Endodermal cell (in vitro differentiated cells): Measurements from ENCODE around the gene MIB1. TPM values are rescaled to one million over a fixed set of nuclear protein-coding genes. Genes with fewer than 3 reads are reported as not detected.

ENCODE experiments used
- DNase-seq: peaks from one replicate; pipeline ENCODE4 v3.0.0-alpha.2; 2017
- H3K27ac ChIP-seq: 2 replicates; pipeline ENCODE4 v1.5.1; 2013; ENCODE audit warnings: mild to moderate bottlenecking, low read depth, low read length, moderate library complexity
- H3K27me3 ChIP-seq: 2 replicates; pipeline ENCODE4 v1.6.1; 2013; ENCODE audit warnings: mild to moderate bottlenecking, low read length, moderate library complexity; ENCODE audit not compliant: insufficient read depth, control insufficient read depth, poor library complexity, severe bottlenecking
- H3K36me3 ChIP-seq: 2 replicates; pipeline ENCODE4 v1.7.0; 2013; ENCODE audit warnings: mild to moderate bottlenecking, low read length, moderate library complexity; ENCODE audit not compliant: control insufficient read depth, insufficient read depth
- H3K4me1 ChIP-seq: one replicate; pipeline ENCODE4 v1.7.0; 2013; ENCODE audit warnings: low read length; ENCODE audit not compliant: control insufficient read depth, insufficient read depth
- H3K4me3 ChIP-seq: 2 replicates; pipeline ENCODE4 v1.5.1; 2013; ENCODE audit warnings: mild to moderate bottlenecking, low read length, moderate library complexity
- H3K9ac ChIP-seq: 2 replicates; pipeline ENCODE4 v1.6.1; 2013; ENCODE audit warnings: mild to moderate bottlenecking, low read length, moderate library complexity; ENCODE audit not compliant: poor library complexity, severe bottlenecking; ENCODE audit errors: extremely low read depth
- H3K9me3 ChIP-seq: 2 replicates; pipeline ENCODE4 v1.6.1; 2013; ENCODE audit warnings: mild to moderate bottlenecking, low read length, moderate library complexity; ENCODE audit not compliant: control insufficient read depth
- H3K27ac Mint-ChIP-seq: 2 replicates; pipeline ENCODE4 v1.8.0; 2020; ENCODE audit warnings: mixed read lengths
- H3K27me3 Mint-ChIP-seq: 2 replicates; pipeline ENCODE4 v1.8.0; 2021; ENCODE audit warnings: mild to moderate bottlenecking, mixed read lengths; ENCODE audit not compliant: insufficient read depth
- H3K36me3 Mint-ChIP-seq: 2 replicates; pipeline ENCODE4 v1.8.0; 2020; ENCODE audit warnings: low read depth, mixed read lengths
- H3K4me1 Mint-ChIP-seq: 2 replicates; pipeline ENCODE4 v1.8.0; 2020; ENCODE audit warnings: mixed read lengths
- H3K4me3 Mint-ChIP-seq: 2 replicates; pipeline ENCODE4 v1.8.0; 2020; ENCODE audit warnings: mild to moderate bottlenecking, moderate library complexity, mixed read lengths
- H3K9me3 Mint-ChIP-seq: 2 replicates; pipeline ENCODE4 v1.8.0; 2020; ENCODE audit warnings: mild to moderate bottlenecking, mixed read lengths
- CTCF ChIP-seq: fragments of 200-600 bp; sonication (generic); conservative IDR thresholded peaks from 2 replicates; pipeline ENCODE4 v1.5.0; 2021; ENCODE audit warnings: antibody characterized with exemption, mild to moderate bottlenecking
- WGBS, 2 experiments: methylation state at CpG; one replicate each; pipeline versions ENCODE4 v1.1.5 to v1.1.7; 2013; ENCODE audit warnings: missing lambda C conversion rate in 2 of 2, mixed read lengths in 1 of 2; ENCODE audit not compliant: insufficient coverage in 1 of 2, insufficient read length in 1 of 2; 5-methylcytosine and 5-hydroxymethylcytosine counted together
- total RNA-seq, 2 donors: library from RNA; stranded (reverse); fragmentation: NEBNext Ultra II Directional in 1 of 2; extraction: Animal tissue kit (Norgen Biotek cat#: 25700) in 1 of 2; gene quantifications; 2 replicates in 1 of 2; 3 replicates in 1 of 2; pipeline ENCODE4 v1.2.1, GENCODE V29; 2021

MIB1 gene
- total RNA-seq, 2 donors from 2014 or later = 66.4 to 75.0 TPM

GRCh38 chr18:21805771-21806366 is 65.3 kb downstream of the MIB1 start:
- H3K4me3 Mint-ChIP-seq = no peak overlapping the region
- Histone ChIP-seq H3K9ac (no peak overlapping the region), H3K36me3 (peaks cover 85% of the 10 kb centered on the region), H3K27ac (no peak overlapping the region), H3K9me3 (peaks cover 25% of the 10 kb centered on the region), H3K4me1 (no peaks in the 10 kb centered on the region), H3K27me3 (no peaks in the 10 kb centered on the region), H3K4me3 (no peak overlapping the region)
- H3K36me3 Mint-ChIP-seq = peaks cover 63% of the 10 kb centered on the region
- peak; percentile 40 for TF ChIP-seq CTCF
- no peaks in the 10 kb centered on the region for H3K4me1 Mint-ChIP-seq
- H3K27ac Mint-ChIP-seq = no peak overlapping the region
- DNase-seq = no peak
- peaks cover 19% of the 10 kb centered on the region for H3K9me3 Mint-ChIP-seq
- no peaks in the 10 kb centered on the region for H3K27me3 Mint-ChIP-seq
- WGBS, 2 experiments = 97 to 98% methylated on average over 5 to 9 of the region's 9 CpGs

GRCh38 chr18:21808185-21808584 is 67.6 kb downstream of the MIB1 start:
- H3K36me3 Mint-ChIP-seq = peaks cover 66% of the 10 kb centered on the region
- no peak overlapping the region for H3K4me3 Mint-ChIP-seq
- H3K27ac Mint-ChIP-seq = no peak overlapping the region
- Histone ChIP-seq H3K9ac (no peak overlapping the region), H3K27ac (no peak overlapping the region), H3K9me3 (peaks cover 25% of the 10 kb centered on the region), H3K27me3 (no peaks in the 10 kb centered on the region), H3K4me1 (no peaks in the 10 kb centered on the region), H3K4me3 (no peak overlapping the region), H3K36me3 (peaks cover 88% of the 10 kb centered on the region)
- H3K9me3 Mint-ChIP-seq = peaks cover 19% of the 10 kb centered on the region
- no peaks in the 10 kb centered on the region for H3K27me3 Mint-ChIP-seq
- no peaks in the 10 kb centered on the region for H3K4me1 Mint-ChIP-seq
- 80 to 93% methylated on average over 1 to 3 of the region's 3 CpGs for WGBS, 2 experiments
- no peak for TF ChIP-seq CTCF
- DNase-seq = no peak

- H3K36me3 Mint-ChIP-seq = peaks cover 66% of the 10 kb centered on the region
- Histone ChIP-seq H3K9me3 (peaks cover 25% of the 10 kb centered on the region), H3K27ac (no peak overlapping the region), H3K9ac (no peak overlapping the region), H3K27me3 (no peaks in the 10 kb centered on the region), H3K4me1 (no peaks in the 10 kb centered on the region), H3K4me3 (no peak overlapping the region), H3K36me3 (peaks cover 88% of the 10 kb centered on the region)
- DNase-seq = no peak
- H3K4me1 Mint-ChIP-seq = no peaks in the 10 kb centered on the region
- no peak overlapping the region for H3K4me3 Mint-ChIP-seq
- TF ChIP-seq CTCF = no peak
- H3K27ac Mint-ChIP-seq = no peak overlapping the region
- H3K9me3 Mint-ChIP-seq = peaks cover 19% of the 10 kb centered on the region
- 100% methylated on average over 2 of the region's 2 CpGs; no CpG with 5 or more reads in 1 of the 2 experiments for WGBS, 2 experiments
- H3K27me3 Mint-ChIP-seq = no peaks in the 10 kb centered on the region
Observed at GRCh38 chr18:21809725-21810124, 69.1 kb downstream of the MIB1 start.
